Activated CD4-positive, alpha-beta T cell treated with anti-CD3 and anti-CD28 coated beads, Interleukin-2, Interleukin-4, amounts not matched to agents 100 ng/mL and 50 ng/mL, durations not matched to agents 16 hours and 8 hours (primary cell): ENCODE data around the gene CCSER1.
"Not testable (repeated sequence)": the region's sequence is repeated elsewhere in the genome, so short reads cannot be mapped to it uniquely, and the experiment has no call there.

ENCODE experiments used
- DNase-seq: peaks from one replicate; pipeline ENCODE4 v3.0.0-alpha.2; 2020; ENCODE audit warnings: low spot score

The CCSER1 gene

GRCh38 chr4:91284480-91284879, 1157.3 kb downstream of the CCSER1 start:
- no peak for DNase-seq

- no peak for DNase-seq
These were observed 1158.3 kb downstream of the CCSER1 start for GRCh38 chr4:91285487-91285886.

DNA sequence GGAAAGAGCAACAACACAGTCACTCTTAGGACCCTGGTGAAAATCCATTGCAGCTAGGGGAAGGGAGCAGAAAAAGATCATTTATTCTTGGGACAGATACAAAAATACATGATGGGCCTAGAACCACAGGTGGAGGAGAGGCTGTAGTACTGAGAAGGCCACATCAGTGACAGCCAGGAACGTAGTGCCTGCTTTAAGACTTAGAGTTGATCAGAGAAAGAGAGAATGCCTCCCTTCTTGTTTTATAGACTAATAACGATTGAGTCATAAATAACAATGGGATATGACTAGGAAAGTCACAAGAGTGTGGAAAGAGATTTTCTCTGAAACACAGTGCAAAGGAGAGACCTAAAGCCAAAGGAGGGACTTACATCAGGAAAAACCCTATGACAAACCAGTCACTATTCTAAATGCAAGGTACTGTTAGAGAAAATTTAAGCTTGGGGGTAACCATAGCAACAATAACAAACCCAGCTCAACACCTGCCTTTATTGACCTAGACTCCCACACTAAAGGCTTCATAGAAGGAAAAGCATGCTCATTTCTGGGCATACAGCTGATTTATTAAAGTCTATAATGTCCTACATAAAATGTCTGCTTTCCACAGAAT, 1161.6 kb downstream of the CCSER1 start:
- no peak for DNase-seq

DNA sequence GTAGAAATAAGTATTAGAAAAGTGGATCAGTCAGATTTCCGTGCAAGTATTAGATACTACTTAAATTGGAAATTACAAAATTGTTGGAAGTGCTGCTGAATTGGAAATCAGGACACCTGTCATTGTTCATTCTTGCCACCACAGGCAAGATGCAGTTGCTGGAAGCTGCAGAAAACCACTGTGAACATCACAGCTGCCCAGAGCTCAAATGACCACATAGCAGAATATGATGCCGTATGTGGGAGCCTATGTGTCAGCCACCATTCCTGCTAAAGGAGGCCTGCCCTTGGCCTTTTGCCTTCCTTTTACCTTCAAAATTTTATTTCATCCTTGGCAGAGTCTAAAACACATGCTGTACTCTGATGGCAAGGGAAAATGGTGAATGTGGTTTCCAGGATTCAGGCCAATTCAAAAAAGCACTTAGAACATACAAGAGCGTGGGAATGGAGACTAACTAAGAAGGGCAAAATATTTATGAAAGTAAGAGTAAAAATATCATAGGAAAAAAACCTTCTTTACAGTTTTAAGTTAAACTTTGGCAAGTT, 1171.0 kb downstream of the CCSER1 start:
- no peak for DNase-seq

- DNase-seq, result no peak
These were observed 1171.6 kb downstream of the CCSER1 start for GRCh38 chr4:91298824-91299223.

DNA sequence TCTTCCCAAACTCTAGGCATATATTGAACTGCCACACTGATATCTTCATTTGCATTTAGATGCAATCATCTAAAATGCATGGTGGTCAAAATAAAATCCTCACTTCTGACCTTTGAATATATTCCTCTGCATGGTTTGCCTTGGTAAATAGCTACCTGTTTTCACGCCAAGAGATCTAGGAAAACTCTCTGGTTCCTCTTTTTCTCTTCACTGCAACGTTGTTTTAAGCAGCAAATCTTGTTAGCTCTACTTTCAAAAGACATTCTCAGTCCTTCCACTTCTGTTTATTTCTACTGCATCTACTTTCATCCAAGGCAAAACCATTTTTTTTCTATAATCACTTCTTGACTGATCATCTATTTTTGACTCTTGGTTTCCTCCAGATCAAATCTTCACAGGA, 1174.9 kb downstream of the CCSER1 start:
- DNase-seq, result no peak

DNA sequence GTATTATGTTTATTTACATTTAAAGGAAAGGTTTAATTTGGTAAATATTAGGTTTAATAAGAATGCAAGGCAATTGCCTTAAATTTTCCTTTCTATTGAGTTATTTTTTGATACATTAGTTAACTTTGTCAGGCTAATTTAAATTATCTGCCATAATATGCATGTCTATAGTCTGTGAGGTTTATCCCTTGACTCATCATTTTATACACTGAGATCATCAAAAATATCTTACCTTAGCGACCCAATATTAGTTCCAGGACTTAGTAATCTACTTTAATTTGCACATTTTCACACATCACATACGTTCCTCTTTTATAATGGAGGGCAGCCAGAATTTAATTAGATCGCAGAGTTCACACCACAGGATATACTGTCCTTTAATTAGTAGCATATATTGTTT, 1177.1 kb downstream of the CCSER1 start:
- no peak for DNase-seq

GRCh38 chr4:91317434-91317833, 1190.2 kb downstream of the CCSER1 start:
- no peak for DNase-seq

DNA sequence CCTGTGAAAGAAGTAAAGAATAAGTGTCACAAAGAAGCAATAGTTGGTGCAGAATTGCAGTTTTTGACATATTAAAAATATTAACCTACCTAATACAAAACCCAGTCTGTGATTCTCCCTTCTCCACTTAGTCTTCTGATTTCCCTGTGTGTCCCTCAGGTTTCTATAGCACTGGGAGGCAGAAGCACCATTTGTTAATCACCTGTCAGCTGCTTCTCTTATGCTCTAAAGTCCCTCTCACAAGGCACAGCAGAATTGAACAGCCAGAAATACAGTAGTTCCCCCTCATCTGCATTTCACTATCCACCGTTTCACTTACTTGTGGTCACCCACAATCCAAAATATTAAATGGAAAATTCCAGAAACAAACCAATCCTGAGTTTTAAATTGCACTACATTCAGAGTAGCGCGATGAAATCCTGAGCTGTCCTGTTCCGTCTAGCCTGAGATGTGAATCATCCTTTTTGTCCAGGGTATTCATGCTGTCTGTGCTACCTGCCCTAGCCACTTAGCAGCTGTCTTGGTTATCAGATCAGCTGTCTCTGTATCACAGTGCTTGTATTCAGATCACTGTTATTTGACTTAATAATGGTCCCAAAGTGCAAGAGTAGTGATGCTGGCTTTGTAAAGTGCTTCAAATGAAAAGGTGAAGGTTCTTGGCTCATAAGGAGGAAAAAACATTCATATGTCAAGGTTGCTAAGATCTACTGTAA, 1192.5 kb downstream of the CCSER1 start:
- no peak for DNase-seq

- DNase-seq, result no peak
These were observed 1195.8 kb downstream of the CCSER1 start for GRCh38 chr4:91322961-91323360.

- DNase-seq, result no peak
These were observed 1198.3 kb downstream of the CCSER1 start for GRCh38 chr4:91325495-91325894.

GRCh38 chr4:91326167-91326566, 1199.0 kb downstream of the CCSER1 start:
- not testable (repeated sequence) for DNase-seq

DNA sequence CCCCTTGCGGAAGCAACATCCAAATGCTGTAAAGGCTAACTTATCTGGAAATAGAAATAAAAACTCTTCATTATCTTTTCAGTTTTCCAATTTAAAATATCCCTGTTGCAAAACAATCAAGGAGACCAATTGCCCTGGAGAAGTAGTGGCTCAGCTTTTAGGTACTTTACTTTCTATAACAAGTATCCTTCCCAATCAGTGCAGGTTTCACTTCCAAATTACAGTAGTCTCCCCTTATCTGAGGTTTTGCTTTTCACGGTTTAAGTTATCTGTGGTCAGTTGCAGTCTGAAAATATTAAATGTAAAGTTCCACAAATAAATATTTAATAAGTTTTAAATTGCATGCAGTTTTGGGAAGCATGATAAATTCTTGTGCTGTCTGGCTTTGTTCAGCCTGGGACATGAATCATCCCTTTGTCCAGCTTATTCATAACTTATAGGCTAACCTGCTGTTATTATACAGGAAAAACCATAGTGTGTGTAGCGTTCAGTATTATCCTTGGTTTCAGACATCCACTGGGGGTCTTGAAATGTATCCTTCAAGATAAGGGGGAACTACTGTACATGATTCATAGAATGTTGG, 1203.5 kb downstream of the CCSER1 start:
- no peak for DNase-seq

- no peak for DNase-seq
These were observed 1213.6 kb downstream of the CCSER1 start for GRCh38 chr4:91340822-91341221.

GRCh38 chr4:91345632-91346031, 1218.4 kb downstream of the CCSER1 start:
- no peak for DNase-seq

DNA sequence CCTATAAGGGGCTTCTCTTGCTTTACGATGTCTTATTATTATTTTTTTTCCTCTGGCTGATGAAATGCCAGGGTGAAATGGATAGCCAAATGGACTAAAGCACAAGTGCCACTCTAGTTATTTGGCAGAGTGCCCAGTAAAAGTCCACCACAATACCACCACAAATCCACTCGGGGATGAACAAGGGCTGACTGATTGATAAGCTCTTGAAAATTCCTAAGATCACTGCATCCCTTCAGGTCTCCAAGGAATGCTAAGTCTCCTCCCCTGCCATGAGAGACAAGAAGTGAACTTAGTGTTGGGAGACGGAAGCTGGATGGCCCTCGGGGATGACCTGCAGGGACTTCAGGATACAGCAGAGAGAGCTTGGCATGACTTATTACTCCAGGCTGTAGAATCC, 1229.3 kb downstream of the CCSER1 start:
- DNase-seq, result not testable (repeated sequence)

GRCh38 chr4:91358016-91358415, 1230.8 kb downstream of the CCSER1 start:
- not testable (repeated sequence) for DNase-seq

DNA sequence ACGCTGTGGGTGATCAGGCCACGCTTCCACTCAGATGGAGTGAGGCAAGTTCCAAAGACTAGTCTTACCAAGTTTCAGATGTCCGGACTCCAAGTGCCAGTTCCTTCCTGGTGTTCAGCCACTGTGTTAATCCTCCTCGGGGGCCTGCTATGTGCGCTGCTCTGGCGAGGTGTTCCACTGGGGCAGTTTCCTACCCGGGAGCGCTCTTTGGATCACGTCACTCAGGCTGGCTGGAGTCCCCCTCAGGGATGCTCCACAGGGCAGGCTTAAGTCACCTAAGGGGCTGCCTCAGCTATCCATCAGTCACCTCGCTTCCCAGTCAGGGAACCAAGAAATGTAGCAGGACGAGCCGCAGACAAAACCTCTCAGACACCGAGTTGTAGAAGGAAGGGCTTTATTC, 1231.4 kb downstream of the CCSER1 start:
- DNase-seq, result not testable (repeated sequence)

- DNase-seq, result no peak
These were observed 1232.1 kb downstream of the CCSER1 start for GRCh38 chr4:91359041-91360031.

- no peak for DNase-seq
These were observed 1234.9 kb downstream of the CCSER1 start for GRCh38 chr4:91362125-91362524.

- no peak for DNase-seq
These were observed 1239.4 kb downstream of the CCSER1 start for GRCh38 chr4:91366554-91366953.

GRCh38 chr4:91369116-91369515, 1241.9 kb downstream of the CCSER1 start:
- no peak for DNase-seq
